ENCODE measurements around the gene HES1. TPM values are rescaled to one million over a fixed set of nuclear protein-coding genes. Genes with fewer than 3 reads are reported as not detected.
A peak's percentile ranks its signal among the peaks of the same experiment; 100 is the strongest.

HES1 gene
- total RNA-seq, 2 donors from 2014 or later = 102 TPM

GRCh38 chr3:194098843-194099183 is 37.1 kb upstream of the HES1 start:
- no peaks in the 10 kb centered on the region for H3K36me3 ChIP-seq
- no peaks in the 10 kb centered on the region for H3K9me3 ChIP-seq
- no peak overlapping the region for H3K4me3 ChIP-seq
- no peak for DNase-seq
- no peak overlapping the region for H3K27ac ChIP-seq
- H3K9ac ChIP-seq (ENCODE audit: low read depth in 2 of 2, low read length in 2 of 2) = no peak overlapping the region
- intact Hi-C loops (cut with DNase I) = no loop called here
- TF ChIP-seq CTCF (IDR thresholded peaks at IDR 0.05) = no peak
- H3K27me3 ChIP-seq = no peaks in the 10 kb centered on the region
- peaks cover 12% of the 10 kb centered on the region for H3K4me1 ChIP-seq

GRCh38 chr3:194099215-194099614 is 36.7 kb upstream of the HES1 start:
- no peak for DNase-seq
- TF ChIP-seq CTCF (IDR thresholded peaks at IDR 0.05) = no peak
- Histone ChIP-seq H3K27me3 (no peaks in the 10 kb centered on the region), H3K4me3 (no peak overlapping the region), H3K27ac (no peak overlapping the region), H3K9me3 (no peaks in the 10 kb centered on the region), H3K4me1 (peaks cover 12% of the 10 kb centered on the region), H3K36me3 (no peaks in the 10 kb centered on the region), H3K9ac (ENCODE audit: low read depth in 2 of 2, low read length in 2 of 2) (no peak overlapping the region)
- intact Hi-C loops (cut with DNase I) = no loop called here

GRCh38 chr3:194100856-194101390 is 35.0 kb upstream of the HES1 start:
- H3K27ac ChIP-seq = no peak overlapping the region
- no peak for DNase-seq
- no peaks in the 10 kb centered on the region for H3K27me3 ChIP-seq
- intact Hi-C loops (cut with DNase I) = no loop called here
- H3K36me3 ChIP-seq = no peaks in the 10 kb centered on the region
- TF ChIP-seq CTCF (IDR thresholded peaks at IDR 0.05) = no peak
- H3K4me3 ChIP-seq = no peak overlapping the region
- H3K9ac ChIP-seq (ENCODE audit: low read depth in 2 of 2, low read length in 2 of 2) = peak overlapping the region in 1 of 2 donors; percentile 1
- H3K4me1 ChIP-seq = peaks cover 12% of the 10 kb centered on the region
- H3K9me3 ChIP-seq = no peaks in the 10 kb centered on the region

GRCh38 chr3:194101592-194102432 is 34.1 kb upstream of the HES1 start:
- TF ChIP-seq CTCF (IDR thresholded peaks at IDR 0.05) = no peak
- Histone ChIP-seq H3K9me3 (no peaks in the 10 kb centered on the region), H3K9ac (ENCODE audit: low read depth in 2 of 2, low read length in 2 of 2) (no peak overlapping the region), H3K36me3 (no peaks in the 10 kb centered on the region), H3K4me3 (no peak overlapping the region), H3K4me1 (peaks cover 12% of the 10 kb centered on the region), H3K27ac (peak overlapping the region; percentile 34), H3K27me3 (no peaks in the 10 kb centered on the region)
- intact Hi-C loops (cut with DNase I) = no loop called here
- peak; percentile 83 for DNase-seq

- Histone ChIP-seq H3K9me3 (no peaks in the 10 kb centered on the region), H3K4me3 (no peak overlapping the region), H3K9ac (ENCODE audit: low read depth in 2 of 2, low read length in 2 of 2) (no peak overlapping the region), H3K27ac (peak overlapping the region; percentile 34), H3K27me3 (no peaks in the 10 kb centered on the region), H3K36me3 (no peaks in the 10 kb centered on the region), H3K4me1 (peaks cover 12% of the 10 kb centered on the region)
- no peak for TF ChIP-seq CTCF (IDR thresholded peaks at IDR 0.05)
- intact Hi-C loops (cut with DNase I) = no loop called here
- DNase-seq = no peak
Observed at GRCh38 chr3:194102436-194102835, 33.5 kb upstream of the HES1 start.

Measured in colonic mucosa (tissue), 4 donors.